Liver (tissue), 9 donors: Measurements from ENCODE around the gene FAAP100. TPM values are rescaled to one million over a fixed set of nuclear protein-coding genes. Genes with fewer than 3 reads are reported as not detected.

Source experiments
- DNase-seq: peaks from one replicate; pipeline ENCODE4 v3.0.0-alpha.2; 2017; ENCODE audit warnings: low spot score
- H3K27ac ChIP-seq, 2 donors: one replicate each; pipeline ENCODE4 v1.7.0; 2013; ENCODE audit warnings: inconsistent platforms in 2 of 2, low read length in 2 of 2, control low read depth in 1 of 2, low read depth in 1 of 2, mild to moderate bottlenecking in 1 of 2
- H3K27me3 ChIP-seq, 4 donors: one replicate each; pipeline versions ENCODE4 v1.6.1 to v1.7.0; 2013; ENCODE audit warnings: low read length in 3 of 4, inconsistent platforms in 1 of 4, mild to moderate bottlenecking in 1 of 4, moderate library complexity in 1 of 4; ENCODE audit not compliant: control insufficient read depth in 4 of 4, insufficient read depth in 4 of 4
- H3K36me3 ChIP-seq, 4 donors: one replicate each; pipeline versions ENCODE4 v1.6.1 to v1.7.0; 2013; ENCODE audit warnings: low read length in 3 of 4, mild to moderate bottlenecking in 3 of 4, low read depth in 1 of 4, moderate library complexity in 1 of 4; ENCODE audit not compliant: control insufficient read depth in 4 of 4, insufficient read depth in 3 of 4
- H3K4me1 ChIP-seq, 4 donors: one replicate each; pipeline versions ENCODE4 v1.6.1 to v1.7.0; 2013; ENCODE audit warnings: low read length in 3 of 4, mild to moderate bottlenecking in 3 of 4, moderate library complexity in 1 of 4; ENCODE audit not compliant: control insufficient read depth in 4 of 4, insufficient read depth in 4 of 4
- H3K4me3 ChIP-seq, 3 donors: one replicate each; pipeline versions ENCODE4 v1.6.1 to v1.7.0; 2013; ENCODE audit warnings: low read length in 3 of 3, control low read depth in 1 of 3, low read depth in 1 of 3, mild to moderate bottlenecking in 1 of 3
- H3K9ac ChIP-seq, 2 donors: one replicate each; pipeline ENCODE4 v1.7.0; 2013; ENCODE audit warnings: low read length in 2 of 2, mild to moderate bottlenecking in 2 of 2, moderate library complexity in 2 of 2, control low read depth in 1 of 2, low read depth in 1 of 2
- H3K9me3 ChIP-seq, 4 donors: one replicate each; pipeline versions ENCODE4 v1.6.1 to v1.7.0; 2013; ENCODE audit warnings: low read length in 3 of 4; ENCODE audit not compliant: control insufficient read depth in 4 of 4
- ATF3 ChIP-seq: IDR thresholded peaks from 2 replicates; pipeline ENCODE4 v1.6.1; 2016; ENCODE audit warnings: antibody characterized with exemption
- EGR1 ChIP-seq, 2 donors: IDR thresholded peaks; 2 replicates each; pipeline ENCODE4 v1.6.1; 2016 to 2018; ENCODE audit warnings: antibody characterized with exemption in 2 of 2, low read depth in 2 of 2
- FOXA1 ChIP-seq: IDR thresholded peaks from 2 replicates; pipeline ENCODE4 v1.6.1; 2016; ENCODE audit warnings: antibody characterized with exemption
- FOXA2 ChIP-seq: IDR thresholded peaks from 2 replicates; pipeline ENCODE4 v1.6.1; 2016; ENCODE audit warnings: antibody characterized with exemption
- GABPA ChIP-seq, 2 donors: IDR thresholded peaks in 1 of 2; conservative IDR thresholded peaks in 1 of 2; 2 replicates each; pipeline ENCODE4 v1.6.1; 2016; ENCODE audit warnings: antibody characterized with exemption in 2 of 2, mild to moderate bottlenecking in 1 of 2, moderate library complexity in 1 of 2
- HNF4A ChIP-seq, 2 donors: conservative IDR thresholded peaks; 2 replicates each; pipeline ENCODE4 v1.6.1; 2016; ENCODE audit warnings: antibody characterized with exemption in 2 of 2, mild to moderate bottlenecking in 2 of 2
- JUND ChIP-seq, 2 donors: IDR thresholded peaks; 2 replicates each; pipeline ENCODE4 v1.6.1; 2016; ENCODE audit warnings: antibody characterized with exemption in 2 of 2
- MAX ChIP-seq: IDR thresholded peaks from 2 replicates; pipeline ENCODE4 v1.6.1; 2016; ENCODE audit warnings: antibody characterized with exemption
- NR2F2 ChIP-seq: IDR thresholded peaks from 2 replicates; pipeline ENCODE4 v1.6.1; 2016; ENCODE audit warnings: antibody characterized with exemption
- RAD21 ChIP-seq, 2 donors: IDR thresholded peaks; 2 replicates each; pipeline ENCODE4 v1.6.1; 2016; ENCODE audit warnings: antibody characterized with exemption in 2 of 2, mild to moderate bottlenecking in 2 of 2
- REST ChIP-seq: IDR thresholded peaks from 2 replicates; pipeline ENCODE4 v1.6.1; 2016; ENCODE audit warnings: antibody characterized with exemption, mild to moderate bottlenecking
- SP1 ChIP-seq: IDR thresholded peaks from 2 replicates; pipeline ENCODE4 v1.6.1; 2018; ENCODE audit warnings: antibody characterized with exemption, mild to moderate bottlenecking
- TAF1 ChIP-seq: conservative IDR thresholded peaks from 2 replicates; pipeline ENCODE4 v1.6.1; 2016; ENCODE audit warnings: antibody characterized with exemption, mild to moderate bottlenecking
- ZBTB33 ChIP-seq: IDR thresholded peaks from 2 replicates; pipeline ENCODE4 v1.6.1; 2016; ENCODE audit warnings: antibody characterized with exemption
- WGBS: extraction: QIAGEN DNeasy Blood & Tissue Kit; methylation state at CpG from one replicate; pipeline ENCODE4 v1.1.7; 2013; 5-methylcytosine and 5-hydroxymethylcytosine counted together
- polyA plus RNA-seq, 2 donors: library from polyadenylated mRNA; stranded (reverse) in 1 of 2; unstranded in 1 of 2; fragments of 200-250 nt in 1 of 2; fragments of >200 nt in 1 of 2; fragmentation: Nextera tagmentation in 1 of 2; extraction: Ambion mirVana in 1 of 2; gene quantifications; one replicate each; pipeline versions ENCODE4 v1.2.1 to v1.2.3, GENCODE V29; 2013 to 2015
- total RNA-seq, 2 donors: library from RNA; depleted of rRNA; stranded (reverse); fragments of >200 nt; gene quantifications; one replicate each; pipeline ENCODE4 v1.2.3, GENCODE V29; 2014
- donor health status: healthy.
- donor health status: healthy.
- donor health status: healthy.
- donor health status: healthy.
- donor health status: healthy.

Gene FAAP100
- total and polyA plus RNA-seq, 4 donors: 8.1 to 14.7 (median 9.7) TPM

- WGBS: 95% methylated on average over 8 of the region's 8 CpGs
- DNase-seq: no peak
- Histone ChIP-seq H3K4me1 (peaks cover 7 to 17% (median 10%) of the 10 kb centered on the region in 4 donors), H3K27ac (no peak overlapping the region), H3K27me3 (no peaks in the 10 kb centered on the region), H3K9me3 (no peaks in the 10 kb centered on the region), H3K4me3 (no peak overlapping the region), H3K9ac (no peak overlapping the region), H3K36me3 (peaks cover 9 to 48% (median 18%) of the 10 kb centered on the region in 4 donors)
- TF ChIP-seq EGR1 (IDR thresholded peaks at IDR 0.05; ENCODE audit: low read depth in 2 of 2) (no peak), FOXA1 (no peak), NR2F2 (no peak), SP1 (no peak), TAF1 (no peak), REST (no peak), ATF3 (no peak)
Measured at GRCh38 chr17:81581758-81582157, 29.6 kb upstream of the FAAP100 start.

GRCh38 chr17:81580481-81580880 is 28.3 kb upstream of the FAAP100 start:
- no peak overlapping the region for H3K9ac ChIP-seq

More at GRCh38 chr17:81580481-81580880, 28.3 kb upstream of the FAAP100 start:
- WGBS: 97% methylated on average over 6 of the region's 6 CpGs
- Histone ChIP-seq H3K4me1 (peaks cover 7 to 25% (median 16%) of the 10 kb centered on the region in 4 donors), H3K4me3 (no peak overlapping the region), H3K27ac (no peak overlapping the region), H3K9me3 (no peaks in the 10 kb centered on the region), H3K27me3 (no peaks in the 10 kb centered on the region), H3K36me3 (peaks cover 8 to 40% (median 17%) of the 10 kb centered on the region in 4 donors)
- no peak for DNase-seq
- TF ChIP-seq FOXA2: no peak
- no peak for TF ChIP-seq NR2F2
- no peak for TF ChIP-seq MAX
- TF ChIP-seq HNF4A (conservative IDR thresholded peaks at IDR 0.05): no peak
- TF ChIP-seq REST: no peak
- TF ChIP-seq EGR1 (IDR thresholded peaks at IDR 0.05; ENCODE audit: low read depth in 2 of 2): no peak
- TF ChIP-seq TAF1: no peak
- TF ChIP-seq FOXA1: no peak
- TF ChIP-seq ZBTB33: no peak
- no peak for TF ChIP-seq JUND (IDR thresholded peaks at IDR 0.05)
- no peak for TF ChIP-seq RAD21 (IDR thresholded peaks at IDR 0.05)
- TF ChIP-seq ATF3: no peak
- TF ChIP-seq GABPA (IDR thresholded peaks at IDR 0.05 in 1 of 2, conservative IDR thresholded peaks at IDR 0.05 in 1 of 2): no peak
